HUES48 (cell line): ENCODE data around the gene SEPTIN3.

Experiments
- H3K27ac ChIP-seq: one replicate; pipeline ENCODE4 v1.7.0; 2013; ENCODE audit warnings: low read depth, low read length, inconsistent platforms
- H3K27me3 ChIP-seq: 2 replicates; pipeline ENCODE4 v1.6.1; 2013; ENCODE audit warnings: mild to moderate bottlenecking, low read length; ENCODE audit not compliant: control insufficient read depth, insufficient read depth
- H3K36me3 ChIP-seq: 2 replicates; pipeline ENCODE4 v1.6.1; 2013; ENCODE audit warnings: low read length; ENCODE audit not compliant: control insufficient read depth, insufficient read depth
- H3K4me1 ChIP-seq: 2 replicates; pipeline ENCODE4 v1.6.1; 2013; ENCODE audit warnings: mild to moderate bottlenecking, low read length; ENCODE audit not compliant: control insufficient read depth, insufficient read depth
- H3K4me3 ChIP-seq: 2 replicates; pipeline ENCODE4 v1.5.1; 2013; ENCODE audit warnings: mild to moderate bottlenecking, low read depth, low read length
- H3K9ac ChIP-seq: 2 replicates; pipeline ENCODE4 v1.6.1; 2013; ENCODE audit warnings: mild to moderate bottlenecking, low read depth, low read length, moderate library complexity
- H3K9me3 ChIP-seq: 2 replicates; pipeline ENCODE4 v1.6.1; 2013; ENCODE audit warnings: low read length; ENCODE audit not compliant: control insufficient read depth, insufficient read depth

The SEPTIN3 gene

GRCh38 chr22:41979423-41980250 is 10.4 kb downstream of the SEPTIN3 start:
- Histone ChIP-seq H3K9me3 (no peaks in the 10 kb centered on the region), H3K4me1 (peaks cover 16% of the 10 kb centered on the region), H3K9ac (no peak overlapping the region), H3K36me3 (no peaks in the 10 kb centered on the region), H3K27ac (no peak overlapping the region), H3K4me3 (no peak overlapping the region), H3K27me3 (peaks cover 27% of the 10 kb centered on the region)

- Histone ChIP-seq H3K4me3 (no peak overlapping the region), H3K9me3 (no peaks in the 10 kb centered on the region), H3K36me3 (peaks cover 15% of the 10 kb centered on the region), H3K27me3 (0 out of 2 replicates have a peak, but pooled peaks cover under 1% of the 10 kb centered on the region), H3K27ac (no peak overlapping the region), H3K9ac (no peak overlapping the region), H3K4me1 (peaks cover 7% of the 10 kb centered on the region)
These were observed 13.6 kb downstream of the SEPTIN3 start for GRCh38 chr22:41982865-41983264.

GRCh38 chr22:41983513-41984405 is 14.5 kb downstream of the SEPTIN3 start:
- H3K9ac ChIP-seq = no peak overlapping the region
- H3K27ac ChIP-seq = no peak overlapping the region
- no peaks in the 10 kb centered on the region for H3K4me1 ChIP-seq
- no peak overlapping the region for H3K4me3 ChIP-seq
- H3K36me3 ChIP-seq = peaks cover 23% of the 10 kb centered on the region
- H3K27me3 ChIP-seq = no peaks in the 10 kb centered on the region
- no peaks in the 10 kb centered on the region for H3K9me3 ChIP-seq

GRCh38 chr22:41987276-41987675 is 18.0 kb downstream of the SEPTIN3 start:
- Histone ChIP-seq H3K9me3 (no peaks in the 10 kb centered on the region), H3K4me3 (no peak overlapping the region), H3K9ac (no peak overlapping the region), H3K4me1 (no peaks in the 10 kb centered on the region), H3K27ac (no peak overlapping the region), H3K36me3 (peaks cover 40% of the 10 kb centered on the region), H3K27me3 (no peaks in the 10 kb centered on the region)

GRCh38 chr22:41989246-41989645 is 20.0 kb downstream of the SEPTIN3 start:
- Histone ChIP-seq H3K27ac (no peak overlapping the region), H3K36me3 (peaks cover 56% of the 10 kb centered on the region), H3K9me3 (no peaks in the 10 kb centered on the region), H3K4me1 (no peaks in the 10 kb centered on the region), H3K9ac (no peak overlapping the region), H3K27me3 (no peaks in the 10 kb centered on the region), H3K4me3 (no peak overlapping the region)

GRCh38 chr22:41991111-41991510 is 21.9 kb downstream of the SEPTIN3 start:
- Histone ChIP-seq H3K27ac (no peak overlapping the region), H3K4me1 (no peaks in the 10 kb centered on the region), H3K9me3 (no peaks in the 10 kb centered on the region), H3K9ac (no peak overlapping the region), H3K4me3 (no peak overlapping the region), H3K36me3 (peaks cover 65% of the 10 kb centered on the region), H3K27me3 (no peaks in the 10 kb centered on the region)

GRCh38 chr22:41992496-41992895 is 23.3 kb downstream of the SEPTIN3 start:
- Histone ChIP-seq H3K27ac (no peak overlapping the region), H3K36me3 (peaks cover 67% of the 10 kb centered on the region), H3K9me3 (no peaks in the 10 kb centered on the region), H3K27me3 (no peaks in the 10 kb centered on the region), H3K4me3 (no peak overlapping the region), H3K9ac (no peak overlapping the region), H3K4me1 (no peaks in the 10 kb centered on the region)

GRCh38 chr22:41995211-41995610 is 26.0 kb downstream of the SEPTIN3 start:
- Histone ChIP-seq H3K27me3 (no peaks in the 10 kb centered on the region), H3K4me1 (no peaks in the 10 kb centered on the region), H3K36me3 (peaks cover 51% of the 10 kb centered on the region), H3K9me3 (no peaks in the 10 kb centered on the region), H3K27ac (no peak overlapping the region), H3K4me3 (no peak overlapping the region), H3K9ac (no peak overlapping the region)

GRCh38 chr22:41996826-41997225 is 27.6 kb downstream of the SEPTIN3 start:
- H3K27ac ChIP-seq = no peak overlapping the region
- H3K9ac ChIP-seq = no peak overlapping the region

GRCh38 chr22:41998361-41999261 is 29.4 kb downstream of the SEPTIN3 start, which contains the start of gene WBP2NL:
Gene WBP2NL, plus strand, starts transcription at chr22:41998788. Its CDS starts 31 bp downstream, at chr22:41998819.
- Histone ChIP-seq H3K27ac (no peak within 1 kb of the TSS), H3K4me1 (no peaks in the 10 kb centered on the region), H3K4me3 (0 out of 2 replicates have a peak within 1 kb of the TSS, but pooled peaks have one; percentile 14), H3K9me3 (no peaks in the 10 kb centered on the region), H3K27me3 (no peaks in the 10 kb centered on the region), H3K9ac (no peak within 1 kb of the TSS), H3K36me3 (peaks cover 30% of the 10 kb centered on the region)

More at GRCh38 chr22:41996826-41997225, 27.6 kb downstream of the SEPTIN3 start:
- Histone ChIP-seq H3K4me3 (no peak overlapping the region), H3K9me3 (no peaks in the 10 kb centered on the region), H3K4me1 (no peaks in the 10 kb centered on the region), H3K36me3 (peaks cover 41% of the 10 kb centered on the region), H3K27me3 (no peaks in the 10 kb centered on the region)
